GM13976 (cell line): ENCODE data around the gene NKAIN1.
"Not testable (repeated sequence)": the region's sequence is repeated elsewhere in the genome, so short reads cannot be mapped to it uniquely, and the experiment has no call there.

Experiments used
- DNase-seq: peaks from one replicate; pipeline ENCODE4 v3.0.0; 2012; ENCODE audit warnings: low spot score
- in situ Hi-C: fragments of 300-500 bp; cut with MboI; formaldehyde crosslinking; loops from one replicate; pipeline ENCODE4 v1.12.0; 2022; ENCODE audit warnings: low sequenced_read_pairs, mixed read lengths, inconsistent platforms; ENCODE audit not compliant: unreplicated experiment
- TF ChIP-seq, protein P1 (sequence below): IDR thresholded peaks from 2 replicates; pipeline ENCODE4 v1.5.1; 2012; ENCODE audit warnings: borderline replicate concordance, mild to moderate bottlenecking; ENCODE audit not compliant: insufficient read depth; ENCODE audit errors: extremely low read depth, missing control alignments, control extremely low read depth

Gene NKAIN1

DNA sequence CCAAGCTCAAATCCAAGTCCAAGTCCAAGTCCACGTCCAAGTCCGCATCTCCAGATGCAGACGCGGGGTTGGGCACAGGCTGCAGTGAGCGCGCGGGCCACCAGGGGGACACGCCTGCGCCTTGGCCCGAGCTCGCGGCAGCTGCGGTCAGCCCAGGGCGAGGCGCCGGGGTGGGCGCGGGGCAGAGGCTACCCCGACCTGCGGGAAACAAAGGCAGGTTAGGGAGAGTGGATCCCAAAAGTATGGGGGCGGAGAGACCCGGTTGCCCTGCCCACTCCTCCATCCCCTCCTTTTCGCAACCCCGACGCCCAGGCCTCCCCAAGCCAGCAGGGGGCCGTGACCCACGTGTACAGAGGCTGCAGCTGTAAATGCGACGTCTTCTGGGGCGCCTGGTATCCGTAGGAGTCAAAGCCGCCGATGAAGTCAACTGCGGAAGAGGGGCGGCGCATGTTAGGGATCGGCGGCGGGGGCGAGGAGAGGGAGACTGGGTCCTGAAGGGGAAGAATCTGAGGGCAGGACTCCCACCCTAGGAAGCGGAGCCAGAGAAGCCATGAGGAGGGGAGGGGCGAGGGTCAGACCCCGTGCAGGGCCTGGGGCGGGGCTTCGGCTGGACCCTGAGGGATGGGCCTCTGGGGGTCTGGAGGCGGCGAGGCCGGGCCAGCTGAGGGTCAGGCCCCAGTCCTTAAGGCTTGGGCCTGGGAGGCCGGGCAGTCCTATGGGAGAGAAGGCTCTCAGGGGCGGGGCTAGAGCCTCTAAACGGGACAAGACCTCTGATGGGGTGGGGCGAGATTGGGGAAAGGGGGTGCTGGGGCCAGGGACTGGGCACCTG is 58.0 kb downstream of the NKAIN1 start:
- TF ChIP-seq, protein P1, sequence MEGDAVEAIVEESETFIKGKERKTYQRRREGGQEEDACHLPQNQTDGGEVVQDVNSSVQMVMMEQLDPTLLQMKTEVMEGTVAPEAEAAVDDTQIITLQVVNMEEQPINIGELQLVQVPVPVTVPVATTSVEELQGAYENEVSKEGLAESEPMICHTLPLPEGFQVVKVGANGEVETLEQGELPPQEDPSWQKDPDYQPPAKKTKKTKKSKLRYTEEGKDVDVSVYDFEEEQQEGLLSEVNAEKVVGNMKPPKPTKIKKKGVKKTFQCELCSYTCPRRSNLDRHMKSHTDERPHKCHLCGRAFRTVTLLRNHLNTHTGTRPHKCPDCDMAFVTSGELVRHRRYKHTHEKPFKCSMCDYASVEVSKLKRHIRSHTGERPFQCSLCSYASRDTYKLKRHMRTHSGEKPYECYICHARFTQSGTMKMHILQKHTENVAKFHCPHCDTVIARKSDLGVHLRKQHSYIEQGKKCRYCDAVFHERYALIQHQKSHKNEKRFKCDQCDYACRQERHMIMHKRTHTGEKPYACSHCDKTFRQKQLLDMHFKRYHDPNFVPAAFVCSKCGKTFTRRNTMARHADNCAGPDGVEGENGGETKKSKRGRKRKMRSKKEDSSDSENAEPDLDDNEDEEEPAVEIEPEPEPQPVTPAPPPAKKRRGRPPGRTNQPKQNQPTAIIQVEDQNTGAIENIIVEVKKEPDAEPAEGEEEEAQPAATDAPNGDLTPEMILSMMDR = peak; percentile 77
- in situ Hi-C loops = loop anchor here (10.0 kb wide), 1 partner anchor 373 kb away; no protein-coding TSS in a partner anchor
- peak; percentile 79 for DNase-seq

DNA sequence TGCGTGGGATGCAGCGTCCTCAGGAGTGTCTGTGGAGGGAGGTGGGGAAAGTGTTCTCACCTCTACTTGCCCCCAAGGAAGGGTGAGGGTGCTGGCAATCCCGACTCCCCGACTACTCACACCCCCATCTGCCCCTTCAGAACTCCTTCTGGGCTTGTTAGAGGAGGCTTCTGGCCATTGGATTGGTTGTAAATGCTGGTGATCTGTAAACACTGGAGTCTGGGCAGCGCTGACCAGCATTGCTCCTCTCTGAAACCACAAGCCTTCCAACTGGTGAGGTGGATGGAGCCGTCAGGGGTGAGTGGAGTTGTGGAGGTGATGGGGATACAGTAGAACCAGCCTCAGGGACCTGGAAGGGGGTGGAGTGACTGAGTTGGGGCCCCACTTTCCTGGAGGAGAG is 59.3 kb downstream of the NKAIN1 start:
- TF ChIP-seq, protein P1 = no peak
- DNase-seq = no peak
- in situ Hi-C loops = loop anchor here (10.0 kb wide), 1 partner anchor 374 kb away; no protein-coding TSS in a partner anchor

DNA sequence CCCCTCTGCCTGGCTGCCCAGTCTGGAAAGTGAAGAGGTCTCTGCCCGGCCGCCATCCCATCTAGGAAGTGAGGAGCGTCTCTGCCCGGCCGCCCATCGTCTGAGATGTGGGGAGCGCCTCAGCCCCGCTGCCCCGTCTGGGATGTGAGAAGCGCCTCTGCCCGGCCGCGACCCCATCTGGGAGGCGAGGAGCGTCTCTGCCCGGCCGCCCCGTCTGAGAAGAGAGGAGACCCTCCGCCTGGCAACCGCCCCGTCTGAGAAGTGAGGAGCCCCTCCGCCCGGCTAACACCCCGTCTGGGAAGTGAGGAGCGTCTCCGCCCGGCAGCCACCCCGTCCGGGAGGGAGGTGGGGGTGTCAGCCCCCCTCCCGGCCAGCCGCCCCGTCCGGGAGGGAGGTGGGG is 63.4 kb downstream of the NKAIN1 start:
- DNase-seq, in situ Hi-C loops: not testable (repeated sequence)

DNA sequence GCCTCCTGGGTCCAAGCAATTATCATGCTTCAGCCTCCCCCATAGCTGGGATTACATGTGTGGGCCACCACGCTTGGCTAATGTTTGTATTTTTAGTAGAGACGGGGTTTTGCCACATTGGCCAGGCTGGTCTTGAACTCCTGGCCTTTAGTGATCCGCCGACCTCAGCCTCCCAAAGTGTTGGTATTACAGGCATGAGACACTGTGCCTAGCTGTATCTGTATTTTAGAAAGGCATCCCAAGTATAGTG is 69.3 kb downstream of the NKAIN1 start:
- DNase-seq = no peak
- TF ChIP-seq, protein P1 = no peak
- in situ Hi-C loops = no loop called here

DNA sequence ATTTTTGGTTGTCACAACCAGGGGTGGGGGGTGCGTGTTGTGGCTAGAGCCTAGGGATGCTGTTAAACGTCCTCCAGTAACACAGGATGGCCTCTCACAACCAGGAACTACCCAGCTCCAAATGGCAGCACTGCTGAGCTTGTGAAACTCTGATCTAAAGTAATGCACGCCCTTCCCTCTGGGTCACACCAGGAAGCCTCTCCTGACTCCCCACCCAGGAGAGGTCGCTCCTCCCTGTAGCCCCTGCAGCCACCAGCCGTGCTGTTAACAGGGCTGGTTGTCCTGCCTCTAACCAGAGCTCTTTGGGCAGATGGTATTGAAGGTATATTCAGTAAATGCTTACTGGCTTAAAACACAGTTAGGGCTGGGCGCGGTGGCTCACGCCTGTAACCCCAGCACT is 73.2 kb downstream of the NKAIN1 start:
- DNase-seq = no peak
- TF ChIP-seq, protein P1 = no peak
- in situ Hi-C loops = no loop called here

DNA sequence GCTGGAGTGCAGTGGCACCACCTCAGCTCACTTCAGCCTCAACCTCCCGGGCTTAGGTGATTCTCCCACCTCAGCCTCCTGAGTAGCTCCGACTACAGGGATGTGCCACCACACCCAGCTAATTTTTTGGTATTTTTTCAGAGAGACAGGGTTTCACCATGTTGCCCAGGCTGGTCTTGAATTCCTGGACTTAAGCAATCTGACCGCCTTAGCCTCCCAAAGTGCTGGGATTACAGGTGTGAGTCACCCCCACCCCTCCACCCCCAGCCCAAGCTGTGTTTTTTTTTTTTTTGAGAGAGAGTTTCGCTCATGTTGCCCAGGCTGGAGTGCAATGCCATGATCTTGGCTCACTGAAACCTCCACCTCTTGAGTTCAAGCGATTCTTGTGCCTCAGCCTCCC is 75.4 kb downstream of the NKAIN1 start:
- in situ Hi-C loops = no loop called here
- no peak for DNase-seq

DNA sequence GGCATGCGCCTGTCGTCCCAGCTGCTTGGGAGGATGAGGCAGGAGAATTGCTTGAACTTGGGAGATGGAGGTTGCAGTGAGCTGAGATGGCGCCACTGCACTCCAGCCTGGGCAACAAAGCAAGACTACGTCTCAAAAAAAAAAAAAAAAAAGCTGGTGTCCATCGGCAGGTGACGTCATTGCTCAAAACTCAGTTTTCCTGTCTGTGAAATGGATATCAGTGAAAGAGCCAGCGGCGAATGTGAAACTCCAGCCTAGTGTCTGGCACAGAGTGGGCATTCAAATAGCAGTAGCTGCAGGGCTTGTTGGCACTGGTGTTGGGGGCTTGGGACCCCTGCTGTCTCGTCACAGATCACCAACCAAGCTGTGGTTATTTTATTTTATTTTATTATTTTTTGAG is 75.8 kb downstream of the NKAIN1 start:
- TF ChIP-seq, protein P1 = no peak
- no peak for DNase-seq
- in situ Hi-C loops = no loop called here

More for the DNA sequence above, 75.4 kb downstream of the NKAIN1 start:
- TF ChIP-seq, protein P1 = no peak
